A673 (cell line): ENCODE measurements around the gene HBE1. TPM values are rescaled to one million over a fixed set of nuclear protein-coding genes. Genes with fewer than 3 reads are reported as not detected.

Experiments used
- BruUV-seq: library from RNA; stranded (reverse); fragments of 400-500 nt; replicated peaks from 2 replicates; lab custom pipeline; 2021; lab: Mats Ljungman, UMichigan
- CTCF ChIA-PET: fragments of 300-600 bp; sonication (Branson Sonifier 250); formaldehyde crosslinking; loops from one replicate; lab custom pipeline; 2022; ENCODE audit warnings: antibody characterized with exemption; lab: Charles Lee
- POLR2A ChIA-PET: fragments of 300-600 bp; sonication (Branson Sonifier 250); formaldehyde crosslinking; loops from one replicate; lab custom pipeline; 2022; ENCODE audit warnings: antibody characterized with exemption; ENCODE audit not compliant: low non-redundant PET; lab: Charles Lee
- DNase-seq: peaks from one replicate; pipeline ENCODE4 v3.0.0-alpha.2; 2015; ENCODE audit warnings: low spot score
- H3K27ac ChIP-seq: fragments of 200-600 bp; sonication (generic); 2 replicates; pipeline ENCODE4 v1.5.1; 2016; ENCODE audit warnings: mixed run types, low read depth, mild to moderate bottlenecking, mixed read lengths, antibody characterized with exemption, low read length; ENCODE audit not compliant: poor library complexity, severe bottlenecking
- H3K27me3 ChIP-seq: fragments of 200-600 bp; sonication (generic); replicated peaks from 2 replicates; pipeline ENCODE4 v1.6.1; 2017; ENCODE audit warnings: mixed run types, low read depth, mild to moderate bottlenecking, mixed read lengths, antibody characterized with exemption, low read length; ENCODE audit not compliant: insufficient read depth, poor library complexity
- H3K36me3 ChIP-seq: fragments of 200-600 bp; sonication (generic); 2 replicates; pipeline ENCODE4 v1.6.1; 2016; ENCODE audit warnings: mixed run types, mild to moderate bottlenecking, mixed read lengths, antibody characterized with exemption, low read length; ENCODE audit not compliant: insufficient read depth, poor library complexity, severe bottlenecking
- H3K4me1 ChIP-seq: fragments of 200-600 bp; sonication (generic); 2 replicates; pipeline ENCODE4 v1.6.1; 2017; ENCODE audit warnings: mixed run types, mild to moderate bottlenecking, mixed read lengths, antibody characterized with exemption, low read length; ENCODE audit not compliant: insufficient read depth, poor library complexity, severe bottlenecking
- H3K4me3 ChIP-seq: fragments of 200-600 bp; sonication (generic); 2 replicates; pipeline ENCODE4 v1.5.1; 2016; ENCODE audit warnings: low read depth, mixed run types, mild to moderate bottlenecking, mixed read lengths, low read length; ENCODE audit not compliant: poor library complexity, severe bottlenecking
- H3K9me3 ChIP-seq: fragments of 200-600 bp; sonication (generic); 2 replicates; pipeline ENCODE4 v1.6.1; 2016; ENCODE audit warnings: mixed run types, low read depth, mild to moderate bottlenecking, mixed read lengths, antibody characterized with exemption, low read length; ENCODE audit not compliant: poor library complexity, severe bottlenecking
- EZH2 ChIP-seq: fragments of 200-600 bp; sonication (generic); IDR thresholded peaks from 2 replicates; pipeline ENCODE4 v1.6.1; 2017; ENCODE audit warnings: borderline replicate concordance, low read depth, mild to moderate bottlenecking, mixed read lengths, antibody characterized with exemption, low read length; ENCODE audit not compliant: poor library complexity, severe bottlenecking
- intact Hi-C: fragments of 100-400 bp; cut with micrococcal nuclease; formaldehyde crosslinking; loops from one replicate; pipeline ENCODE4 v1.10.0; 2022; ENCODE audit not compliant: unreplicated experiment
- total RNA-seq: library from RNA; stranded (reverse); gene quantifications from 2 replicates; pipeline ENCODE4 v1.2.3, GENCODE V29; 2021
- TF ChIP-seq, protein P1 (sequence below): fragments of 300-800, 200-600 bp; sonication (generic); conservative IDR thresholded peaks from 2 replicates; pipeline ENCODE4 v1.5.1; 2017; ENCODE audit warnings: low read depth, mild to moderate bottlenecking, antibody characterized with exemption, low read length, moderate library complexity, mixed read lengths

Gene HBE1
- total RNA-seq, 1 experiment from 2014 or later: not detected

GRCh38 chr11:5274395-5274794 is 4.7 kb upstream of the HBE1 start:
- intact Hi-C loops: no loop called here
- TF ChIP-seq EZH2: no peak
- TF ChIP-seq, protein P1, sequence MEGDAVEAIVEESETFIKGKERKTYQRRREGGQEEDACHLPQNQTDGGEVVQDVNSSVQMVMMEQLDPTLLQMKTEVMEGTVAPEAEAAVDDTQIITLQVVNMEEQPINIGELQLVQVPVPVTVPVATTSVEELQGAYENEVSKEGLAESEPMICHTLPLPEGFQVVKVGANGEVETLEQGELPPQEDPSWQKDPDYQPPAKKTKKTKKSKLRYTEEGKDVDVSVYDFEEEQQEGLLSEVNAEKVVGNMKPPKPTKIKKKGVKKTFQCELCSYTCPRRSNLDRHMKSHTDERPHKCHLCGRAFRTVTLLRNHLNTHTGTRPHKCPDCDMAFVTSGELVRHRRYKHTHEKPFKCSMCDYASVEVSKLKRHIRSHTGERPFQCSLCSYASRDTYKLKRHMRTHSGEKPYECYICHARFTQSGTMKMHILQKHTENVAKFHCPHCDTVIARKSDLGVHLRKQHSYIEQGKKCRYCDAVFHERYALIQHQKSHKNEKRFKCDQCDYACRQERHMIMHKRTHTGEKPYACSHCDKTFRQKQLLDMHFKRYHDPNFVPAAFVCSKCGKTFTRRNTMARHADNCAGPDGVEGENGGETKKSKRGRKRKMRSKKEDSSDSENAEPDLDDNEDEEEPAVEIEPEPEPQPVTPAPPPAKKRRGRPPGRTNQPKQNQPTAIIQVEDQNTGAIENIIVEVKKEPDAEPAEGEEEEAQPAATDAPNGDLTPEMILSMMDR: no peak
- Histone ChIP-seq H3K4me3 (no peak overlapping the region), H3K27ac (no peak overlapping the region), H3K4me1 (no peaks in the 10 kb centered on the region), H3K9me3 (no peaks in the 10 kb centered on the region), H3K36me3 (no peaks in the 10 kb centered on the region), H3K27me3 (no peaks in the 10 kb centered on the region)
- no peak for DNase-seq
- CTCF ChIA-PET: no interaction called here
- no TSS peak for BruUV-seq
- POLR2A ChIA-PET: no interaction called here

- no peaks in the 10 kb centered on the region for H3K27me3 ChIP-seq
- ChIA-PET POLR2A (no interaction called here), CTCF (no interaction called here)
- no peaks in the 10 kb centered on the region for H3K36me3 ChIP-seq
- H3K4me3 ChIP-seq: no peak overlapping the region
- TF ChIP-seq, protein P1: no peak
- no peak for TF ChIP-seq EZH2
- no peaks in the 10 kb centered on the region for H3K4me1 ChIP-seq
- no peaks in the 10 kb centered on the region for H3K9me3 ChIP-seq
- intact Hi-C loops: no loop called here
- H3K27ac ChIP-seq: no peak overlapping the region
- BruUV-seq: no TSS peak
- DNase-seq: no peak
These were observed 2.8 kb upstream of the HBE1 start for GRCh38 chr11:5272395-5273017.

DNA sequence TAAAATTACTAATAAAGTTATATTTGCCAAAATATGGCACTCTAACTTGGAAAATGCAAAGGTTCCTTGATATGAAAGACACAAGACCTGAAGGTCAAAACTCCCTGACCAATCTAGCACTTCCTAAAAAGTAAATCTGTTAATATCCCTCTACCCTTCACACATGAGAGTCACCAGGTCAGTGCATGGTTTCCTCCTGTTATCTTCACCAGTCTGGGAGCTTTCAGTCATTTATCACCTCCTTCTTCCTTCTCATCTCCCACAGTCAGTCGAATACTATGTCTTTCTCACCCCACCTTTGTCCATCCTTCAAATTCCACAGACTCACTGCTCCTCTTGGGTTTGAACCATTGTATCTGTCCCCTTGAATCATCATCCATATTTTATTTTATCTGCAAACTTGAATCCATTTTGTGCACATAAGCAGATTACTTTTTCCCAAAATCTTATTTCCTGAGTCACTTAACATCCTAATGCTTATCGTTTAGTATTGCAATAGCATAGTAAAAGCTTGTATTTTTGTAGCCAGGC is 2.6 kb downstream of the HBE1 start:
- no peaks in the 10 kb centered on the region for H3K36me3 ChIP-seq
- ChIA-PET POLR2A (no interaction called here), CTCF (no interaction called here)
- no peaks in the 10 kb centered on the region for H3K27me3 ChIP-seq
- TF ChIP-seq, protein P1: no peak
- no peak for TF ChIP-seq EZH2
- no peak for DNase-seq
- H3K4me3 ChIP-seq: no peak overlapping the region
- no peaks in the 10 kb centered on the region for H3K9me3 ChIP-seq
- H3K4me1 ChIP-seq: no peaks in the 10 kb centered on the region
- intact Hi-C loops: no loop called here
- no peak overlapping the region for H3K27ac ChIP-seq
- no TSS peak for BruUV-seq
